Body of pancreas (tissue), 4 donors: ENCODE data around the gene GRK4. TPM values are rescaled to one million over a fixed set of nuclear protein-coding genes. Genes with fewer than 3 reads are reported as not detected.
A peak's percentile ranks its signal among the peaks of the same experiment; 100 is the strongest.

Experiments
- ATAC-seq: fragments of 150-250 bp; one replicate; pipeline ENCODE4 v1.9.1; 2016
- DNase-seq, 4 donors: peaks; one replicate each; pipeline ENCODE4 v3.0.0-alpha.2; 2019
- H3K27ac ChIP-seq, 4 donors: fragments of 200-600 bp; sonication (generic); 1 replicate in 3 of 4; 2 replicates in 1 of 4; pipeline versions ENCODE4 v1.5.1 to v1.6.1; 2016 to 2019; ENCODE audit warnings: mild to moderate bottlenecking in 1 of 4, mixed read lengths in 1 of 4, moderate library complexity in 1 of 4
- H3K27me3 ChIP-seq, 2 donors: fragments of 200-600 bp; sonication (generic); one replicate each; pipeline ENCODE4 v1.6.0; 2016; ENCODE audit warnings: mild to moderate bottlenecking in 1 of 2
- H3K36me3 ChIP-seq, 2 donors: fragments of 200-600 bp; sonication (generic); replicated peaks in 1 of 2; 2 replicates each; pipeline ENCODE4 v1.5.1; 2016; ENCODE audit warnings: low read depth in 2 of 2; ENCODE audit not compliant: insufficient read depth in 1 of 2
- H3K4me1 ChIP-seq: fragments of 200-600 bp; sonication (generic); one replicate; pipeline ENCODE4 v1.6.0; 2016
- H3K4me3 ChIP-seq, 2 donors: fragments of 200-600 bp; sonication (generic); 1 replicate in 1 of 2; 2 replicates in 1 of 2; pipeline ENCODE4 v1.5.1; 2016 to 2019
- H3K9me3 ChIP-seq, 3 donors: fragments of 200-600 bp; sonication (generic); 1 replicate in 2 of 3; 2 replicates in 1 of 3; pipeline ENCODE4 v1.5.1; 2016
- POLR2A ChIP-seq, 3 donors: fragments of 450-650 bp; IDR thresholded peaks; one replicate each; pipeline ENCODE4 v1.6.1; 2016; ENCODE audit warnings: antibody characterized with exemption in 3 of 3, mild to moderate bottlenecking in 2 of 3
- WGBS, 2 donors: methylation state at CpG; one replicate each; pipeline ENCODE4 v1.1.5; 2017; 5-methylcytosine and 5-hydroxymethylcytosine counted together
- intact Hi-C: fragments of 100-400 bp; cut with DNase I; formaldehyde crosslinking; loops from one replicate; pipeline ENCODE4 v1.15.1; 2023
- total RNA-seq, 2 donors: library from RNA; depleted of rRNA; stranded (reverse); fragments of >200 nt; gene quantifications; one replicate each; pipeline ENCODE4 v1.1.0, GENCODE V29; 2016
- TF ChIP-seq, protein P1 (sequence below), 7 experiments: fragments of 450-650 bp in 4 of 7; fragments of 200-600 bp in 3 of 7; sonication (generic) in 3 of 7; IDR thresholded peaks; one replicate each; pipeline ENCODE4 v1.5.1; 2016 to 2019; ENCODE audit warnings: antibody characterized with exemption in 7 of 7

GRK4 gene
- total RNA-seq, 2 donors from 2014 or later, result 6.5 to 14.5 TPM

DNA sequence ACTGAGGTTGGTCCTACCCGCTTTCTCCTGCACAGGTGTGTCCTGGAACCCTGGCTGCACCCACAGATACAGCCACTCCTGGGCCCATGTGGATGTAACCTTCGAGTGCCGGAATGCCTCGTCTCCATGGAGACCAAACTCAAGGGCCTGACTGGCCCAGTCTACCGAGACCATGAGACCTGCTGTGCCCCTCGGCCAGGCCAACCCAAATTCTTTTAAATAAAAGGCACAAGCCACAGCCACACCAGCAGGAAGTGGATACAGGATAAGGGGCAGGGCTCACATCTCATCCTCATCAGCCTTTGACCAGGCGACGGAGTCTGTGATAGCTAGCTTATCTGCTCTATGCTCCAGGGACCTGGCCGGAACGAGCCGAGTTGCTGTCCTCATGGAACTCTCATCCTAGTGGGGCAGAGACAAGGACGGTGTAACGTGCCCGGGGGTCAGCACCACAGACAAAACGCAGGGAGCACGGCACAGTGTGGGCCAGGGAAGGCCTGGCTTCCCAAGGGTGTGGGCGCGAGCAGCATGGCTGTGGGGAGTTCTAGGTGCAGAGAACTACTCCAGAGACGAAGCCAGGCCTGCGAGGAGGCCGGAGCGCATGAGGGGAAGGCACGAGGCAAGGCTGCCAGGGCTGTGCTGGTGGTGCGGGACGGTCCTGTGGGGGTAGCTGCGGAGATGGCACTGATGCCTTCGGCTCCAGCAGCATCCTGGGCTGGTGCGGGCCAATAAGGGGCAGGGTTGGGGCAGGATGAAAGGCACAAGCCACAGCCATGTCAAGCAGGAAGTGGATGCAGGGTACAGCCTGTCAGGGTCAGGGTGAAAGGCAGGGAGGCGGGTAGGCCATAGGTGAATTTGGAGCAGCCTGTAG, 22.9 kb upstream of the GRK4 start:
- H3K27ac ChIP-seq, result no peak overlapping the region
- H3K27me3 ChIP-seq, result no peaks in the 10 kb centered on the region
- peaks cover 20% of the 10 kb centered on the region for H3K4me1 ChIP-seq
- H3K9me3 ChIP-seq, result no peaks in the 10 kb centered on the region
- TF ChIP-seq, protein P1, sequence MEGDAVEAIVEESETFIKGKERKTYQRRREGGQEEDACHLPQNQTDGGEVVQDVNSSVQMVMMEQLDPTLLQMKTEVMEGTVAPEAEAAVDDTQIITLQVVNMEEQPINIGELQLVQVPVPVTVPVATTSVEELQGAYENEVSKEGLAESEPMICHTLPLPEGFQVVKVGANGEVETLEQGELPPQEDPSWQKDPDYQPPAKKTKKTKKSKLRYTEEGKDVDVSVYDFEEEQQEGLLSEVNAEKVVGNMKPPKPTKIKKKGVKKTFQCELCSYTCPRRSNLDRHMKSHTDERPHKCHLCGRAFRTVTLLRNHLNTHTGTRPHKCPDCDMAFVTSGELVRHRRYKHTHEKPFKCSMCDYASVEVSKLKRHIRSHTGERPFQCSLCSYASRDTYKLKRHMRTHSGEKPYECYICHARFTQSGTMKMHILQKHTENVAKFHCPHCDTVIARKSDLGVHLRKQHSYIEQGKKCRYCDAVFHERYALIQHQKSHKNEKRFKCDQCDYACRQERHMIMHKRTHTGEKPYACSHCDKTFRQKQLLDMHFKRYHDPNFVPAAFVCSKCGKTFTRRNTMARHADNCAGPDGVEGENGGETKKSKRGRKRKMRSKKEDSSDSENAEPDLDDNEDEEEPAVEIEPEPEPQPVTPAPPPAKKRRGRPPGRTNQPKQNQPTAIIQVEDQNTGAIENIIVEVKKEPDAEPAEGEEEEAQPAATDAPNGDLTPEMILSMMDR (IDR thresholded peaks at IDR 0.05), result no peak
- TF ChIP-seq POLR2A (IDR thresholded peaks at IDR 0.05), result no peak
- peak in 1 of 4 donors; percentile 10 for DNase-seq
- no peak for ATAC-seq
- peaks cover 31 to 35% of the 10 kb centered on the region in 2 donors for H3K36me3 ChIP-seq
- no peak overlapping the region for H3K4me3 ChIP-seq
- intact Hi-C loops, result no loop called here
- WGBS, 2 donors, result 87 to 91% methylated on average over 28 to 29 of the region's 29 CpGs

DNA sequence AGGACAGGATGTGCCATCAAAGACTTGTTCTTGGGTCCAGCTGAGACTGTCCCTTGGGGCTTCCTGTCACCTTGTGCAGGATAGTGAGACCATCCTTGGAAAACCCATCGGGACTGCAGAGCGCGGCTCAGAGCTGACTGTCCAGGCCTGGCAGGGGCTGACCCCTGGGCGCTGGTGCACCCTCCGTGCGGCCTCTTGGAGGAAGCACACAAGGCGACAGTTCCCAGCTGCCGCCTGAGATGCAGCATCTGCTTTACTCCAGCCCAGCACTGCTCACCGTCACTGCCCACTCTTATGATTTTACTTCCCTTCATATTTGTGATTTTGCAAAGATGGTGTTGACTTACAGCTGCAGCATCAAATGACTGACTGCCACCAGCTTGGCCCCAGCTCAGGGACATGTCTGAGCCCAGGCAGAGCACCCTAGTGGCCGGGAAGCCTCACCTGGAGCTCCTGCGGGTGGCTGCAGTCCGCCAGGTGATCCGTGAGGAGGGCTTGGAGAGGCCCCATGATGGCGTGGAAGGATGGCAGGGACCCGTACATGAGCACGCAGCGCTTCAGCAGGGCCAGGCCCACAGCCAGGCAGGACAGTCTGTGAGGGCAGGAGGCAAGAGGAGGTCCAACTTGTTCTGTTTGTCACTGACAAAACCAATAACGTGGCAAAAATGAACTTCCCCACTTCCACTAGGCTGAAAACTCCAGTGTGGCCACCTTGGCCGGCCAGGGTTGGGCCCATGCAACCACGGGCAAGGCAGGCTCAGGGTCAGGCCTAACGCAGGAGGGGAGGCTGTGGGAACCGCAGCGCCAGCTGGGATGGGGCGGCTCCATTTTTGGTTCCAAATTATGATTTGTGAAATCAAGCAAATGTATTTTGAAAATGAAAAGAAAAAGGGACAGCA, 22.0 kb upstream of the GRK4 start:
- Histone ChIP-seq H3K9me3 (no peaks in the 10 kb centered on the region), H3K27me3 (no peaks in the 10 kb centered on the region), H3K36me3 (peaks cover 35 to 40% of the 10 kb centered on the region in 2 donors), H3K4me3 (no peak overlapping the region), H3K27ac (no peak overlapping the region), H3K4me1 (peaks cover 11% of the 10 kb centered on the region)
- peak in 1 of 4 donors; percentile 10 for DNase-seq
- ATAC-seq, result no peak
- 88 to 93% methylated on average over 22 to 24 of the region's 24 CpGs for WGBS, 2 donors
- TF ChIP-seq, protein P1 (IDR thresholded peaks at IDR 0.05), result no peak
- TF ChIP-seq POLR2A (IDR thresholded peaks at IDR 0.05), result no peak
- intact Hi-C loops, result no loop called here

DNA sequence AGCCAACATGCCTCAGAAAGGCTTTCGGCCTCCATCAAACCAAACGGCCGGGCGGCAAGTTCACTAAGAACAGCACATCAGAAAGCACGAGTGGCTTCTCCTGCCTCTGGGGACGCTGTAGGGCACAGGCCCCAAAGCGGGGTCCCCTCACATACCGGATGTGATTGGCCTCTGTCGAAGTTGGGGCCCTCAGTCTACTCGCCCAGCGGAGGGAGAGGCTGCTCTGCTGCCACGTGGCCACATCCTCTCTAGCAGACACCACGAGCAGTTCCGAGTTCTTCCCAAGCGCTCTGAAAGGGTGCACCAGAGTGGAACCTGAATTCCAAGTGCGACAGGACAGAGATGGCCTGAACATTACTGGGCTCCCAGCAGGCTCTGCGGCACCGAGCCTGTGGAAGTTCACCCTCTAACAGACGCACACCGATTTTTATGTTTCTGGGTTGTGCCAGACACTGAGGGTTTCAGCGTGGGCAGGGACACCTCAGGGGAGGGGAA, 21.3 kb upstream of the GRK4 start:
- TF ChIP-seq, protein P1 (IDR thresholded peaks at IDR 0.05), result no peak
- TF ChIP-seq POLR2A (IDR thresholded peaks at IDR 0.05), result no peak
- DNase-seq (peak in 1 of 4 donors; percentile 10), ATAC-seq (no peak)
- intact Hi-C loops, result no loop called here
- H3K4me1 ChIP-seq, result peaks cover 4% of the 10 kb centered on the region
- H3K27me3 ChIP-seq, result no peaks in the 10 kb centered on the region
- H3K9me3 ChIP-seq, result no peaks in the 10 kb centered on the region
- no peak overlapping the region for H3K27ac ChIP-seq
- 89 to 93% methylated on average over 20 to 21 of the region's 21 CpGs for WGBS, 2 donors
- H3K4me3 ChIP-seq, result no peak overlapping the region
- peaks cover 40 to 47% of the 10 kb centered on the region in 2 donors for H3K36me3 ChIP-seq

DNA sequence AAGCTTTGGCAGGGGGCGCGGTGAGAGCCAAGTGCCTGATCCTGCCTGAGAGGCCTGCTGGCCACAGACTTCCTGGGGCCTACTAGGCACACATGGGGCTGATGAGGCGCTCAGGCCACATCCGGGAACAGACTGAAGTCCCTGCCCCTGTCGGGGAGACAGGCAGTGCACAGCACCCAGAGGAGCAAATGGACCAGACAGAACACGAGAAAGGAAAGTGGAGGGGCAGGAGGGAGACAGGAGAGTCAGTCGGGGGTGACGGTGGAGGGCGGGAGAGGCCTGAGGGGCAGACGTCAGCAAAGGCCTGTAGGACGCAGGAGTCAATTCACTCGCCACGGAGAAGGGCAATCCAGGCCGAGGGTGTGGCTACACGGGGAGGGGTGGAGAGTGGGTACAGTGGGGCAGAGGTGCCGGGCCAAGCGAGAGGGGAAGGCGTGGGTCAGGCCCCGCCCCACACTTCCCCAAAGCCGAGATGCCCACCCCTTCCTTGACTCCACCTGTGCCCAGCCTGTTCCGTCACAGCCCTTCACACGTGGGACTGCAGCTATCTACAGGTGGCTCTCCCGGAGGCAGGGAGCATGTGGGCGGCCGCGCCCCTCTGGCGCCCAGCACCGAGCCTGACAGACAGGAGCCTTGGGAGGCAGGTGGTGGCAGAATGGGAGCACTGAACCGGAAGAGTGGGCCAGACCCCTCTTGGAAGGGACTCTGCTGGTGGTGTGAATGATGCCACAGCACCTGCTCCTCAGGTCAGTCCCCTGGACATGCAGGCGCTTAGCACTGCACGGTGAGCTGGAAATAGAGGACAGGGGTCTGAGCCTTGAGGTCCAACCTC, 20.6 kb upstream of the GRK4 start:
- peaks cover 40 to 51% of the 10 kb centered on the region in 2 donors for H3K36me3 ChIP-seq
- WGBS, 2 donors, result 81 to 93% methylated on average over 21 to 31 of the region's 31 CpGs
- TF ChIP-seq POLR2A (IDR thresholded peaks at IDR 0.05), result no peak
- TF ChIP-seq, protein P1 (IDR thresholded peaks at IDR 0.05), result no peak
- H3K27me3 ChIP-seq, result no peaks in the 10 kb centered on the region
- H3K4me3 ChIP-seq, result no peak overlapping the region
- H3K9me3 ChIP-seq, result no peaks in the 10 kb centered on the region
- peak; percentile 13 for ATAC-seq
- H3K4me1 ChIP-seq, result no peaks in the 10 kb centered on the region
- H3K27ac ChIP-seq, result no peak overlapping the region
- intact Hi-C loops, result no loop called here
- DNase-seq, result peak in 1 of 4 donors; percentile 12
